HG03135 (cell line): ENCODE measurements around the gene SLC25A34.

ENCODE experiments used
- ATAC-seq: cut with Tn5 transposase; IDR thresholded peaks from one replicate; pipeline ENCODE4 v1.9.1; 2021; ENCODE audit warnings: mild to moderate bottlenecking, moderate library complexity; ENCODE audit not compliant: unreplicated experiment

Gene SLC25A34

DNA sequence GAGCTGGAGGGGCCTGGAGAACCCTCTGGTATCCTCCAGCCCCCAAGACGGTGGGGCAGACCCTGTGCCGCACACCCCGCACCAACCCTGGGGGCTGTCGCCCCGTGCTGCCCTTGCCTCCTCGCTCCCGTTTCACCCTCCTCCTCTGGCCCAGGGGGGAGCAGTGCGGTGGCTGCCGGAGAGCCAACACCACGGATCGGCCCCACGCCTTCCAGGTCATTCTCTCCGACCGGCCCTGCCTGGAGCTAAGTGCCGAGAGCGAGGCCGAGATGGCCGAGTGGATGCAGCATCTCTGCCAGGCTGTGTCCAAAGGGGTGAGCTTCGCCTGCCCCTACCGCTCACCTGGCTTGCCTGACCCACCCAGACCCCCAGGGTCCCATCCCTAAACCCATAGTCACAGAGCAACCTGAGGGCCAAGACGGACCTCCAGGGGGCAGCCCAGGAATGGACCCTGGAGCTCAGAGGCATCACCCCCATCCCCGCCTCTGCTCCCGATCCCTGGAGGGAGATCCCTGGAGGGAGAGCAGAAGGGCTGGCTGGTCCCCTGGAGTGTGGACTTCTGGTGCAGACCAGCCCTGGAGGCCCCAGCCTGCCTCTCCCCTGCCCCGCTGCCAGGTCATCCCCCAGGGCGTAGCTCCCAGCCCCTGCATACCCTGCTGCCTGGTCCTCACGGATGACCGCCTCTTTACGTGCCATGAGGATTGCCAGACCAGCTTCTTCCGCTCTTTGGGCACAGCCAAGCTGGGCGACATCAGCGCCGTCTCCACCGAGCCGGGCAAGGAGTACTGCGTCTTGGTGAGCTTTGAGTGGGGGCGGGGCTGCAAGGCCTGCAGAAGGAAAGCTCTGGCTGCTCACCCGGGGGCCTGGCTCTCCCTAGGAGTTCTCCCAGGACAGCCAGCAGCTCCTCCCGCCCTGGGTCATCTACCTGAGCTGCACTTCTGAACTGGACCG is 4.0 kb upstream of the SLC25A34 start:
- ATAC-seq = no peak

DNA sequence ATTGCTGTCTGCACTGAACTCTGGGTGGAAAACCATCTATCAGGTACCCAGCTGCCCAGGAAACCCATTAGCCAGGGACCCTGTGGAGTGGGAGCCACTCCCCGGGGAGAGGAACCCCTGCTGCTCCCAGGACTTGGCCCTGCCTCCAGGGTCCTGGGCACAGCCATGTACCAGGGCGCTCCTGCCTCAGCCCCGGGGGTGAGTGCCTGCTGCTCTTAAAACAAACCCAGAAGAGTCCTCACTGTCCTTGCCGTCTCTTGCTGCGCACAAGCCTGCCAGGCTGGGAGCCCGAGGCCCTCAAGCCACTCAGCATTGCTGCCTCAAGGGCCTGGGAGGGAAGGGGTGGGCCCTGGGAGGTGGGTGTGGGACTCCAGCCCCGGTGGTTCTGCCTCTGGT is 3.4 kb upstream of the SLC25A34 start:
- ATAC-seq = no peak

DNA sequence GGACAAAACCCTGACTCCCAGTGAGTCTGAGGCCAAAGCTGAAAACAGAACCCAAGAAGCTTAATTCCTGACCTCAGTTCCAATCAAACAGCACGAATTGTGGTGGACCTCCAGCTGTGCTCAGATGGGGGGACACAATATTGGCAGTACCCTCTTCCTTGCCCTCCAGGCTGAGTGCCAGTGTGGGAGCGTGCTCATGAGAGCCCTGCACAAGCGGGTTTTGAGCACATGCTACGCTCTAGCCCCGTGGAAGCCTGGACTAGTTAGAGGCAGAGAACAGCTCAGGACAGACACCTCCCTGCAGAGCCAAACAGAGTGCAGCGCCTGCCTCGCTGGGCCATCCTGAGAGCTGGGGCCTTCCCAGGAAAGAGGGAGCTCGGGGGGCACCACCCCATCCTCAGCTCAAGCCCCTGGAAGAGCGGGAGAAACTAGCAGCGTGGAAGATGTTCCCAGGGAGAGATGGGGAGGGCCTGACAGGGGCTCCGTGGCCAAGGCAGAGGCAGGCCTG is 2.8 kb upstream of the SLC25A34 start:
- no peak for ATAC-seq

GRCh38 chr1:15733726-15734226 is 2.3 kb upstream of the SLC25A34 start:
- ATAC-seq = no peak

GRCh38 chr1:15734296-15734695 is 1.8 kb upstream of the SLC25A34 start:
- no peak for ATAC-seq

DNA sequence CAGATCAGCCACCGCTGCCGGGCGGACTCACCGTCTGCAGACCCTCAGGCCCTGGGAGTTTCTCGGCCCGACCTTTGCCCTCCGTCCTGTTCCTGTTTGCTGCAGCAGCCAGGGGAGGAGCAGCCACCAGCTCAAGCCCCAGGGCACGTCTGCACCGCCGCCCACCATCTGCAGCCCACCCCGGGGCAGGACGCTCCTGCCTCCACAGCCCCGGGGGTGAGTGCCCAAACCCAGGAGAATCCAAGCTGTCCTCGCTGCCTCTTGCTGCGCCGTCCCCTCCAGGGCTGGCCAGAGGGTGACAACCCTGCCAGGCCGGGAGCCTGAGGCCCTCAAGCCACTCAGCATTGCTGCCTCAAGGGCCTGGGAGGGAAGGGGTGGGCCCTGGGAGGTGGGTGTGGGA is 1.2 kb upstream of the SLC25A34 start:
- no peak for ATAC-seq

GRCh38 chr1:15735304-15736037 is 587 bp upstream of the SLC25A34 start:
- ATAC-seq = no peak

- no peak for ATAC-seq
These were observed 819 bp downstream of the SLC25A34 start for GRCh38 chr1:15736892-15737261.

- ATAC-seq = no peak
These were observed 1.6 kb downstream of the SLC25A34 start for GRCh38 chr1:15737324-15738319.

DNA sequence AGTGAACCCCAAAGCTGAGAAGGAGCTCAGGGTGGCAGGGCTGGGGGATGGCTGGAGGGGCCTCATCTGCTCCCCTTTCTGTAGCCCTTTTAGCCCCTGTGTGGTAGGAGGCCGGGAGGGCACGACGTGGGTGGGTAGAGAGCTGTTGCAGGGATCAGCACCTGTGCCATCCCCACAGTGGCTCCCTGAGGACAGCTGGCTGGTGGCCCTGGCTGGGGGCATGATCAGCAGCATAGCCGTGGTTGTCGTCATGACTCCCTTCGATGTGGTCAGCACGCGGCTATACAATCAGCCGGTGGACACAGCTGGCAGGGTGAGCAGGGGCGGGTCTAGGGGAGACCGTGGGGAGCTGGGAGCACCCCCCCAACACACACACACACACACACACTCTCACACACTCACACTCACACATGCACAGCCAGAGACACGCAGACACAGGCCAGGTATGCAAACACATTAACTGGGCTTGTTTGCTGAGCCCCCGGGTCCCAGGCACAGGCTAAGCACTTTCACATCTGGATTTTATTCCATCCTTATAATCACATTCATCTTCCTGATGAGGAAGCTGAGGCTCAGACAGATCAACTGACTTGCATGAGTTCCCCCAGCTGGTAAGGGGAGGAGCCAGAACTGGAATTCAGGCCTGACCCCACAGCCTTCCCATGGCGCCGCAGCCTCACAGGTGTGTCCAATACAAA is 2.5 kb downstream of the SLC25A34 start:
- ATAC-seq = no peak

DNA sequence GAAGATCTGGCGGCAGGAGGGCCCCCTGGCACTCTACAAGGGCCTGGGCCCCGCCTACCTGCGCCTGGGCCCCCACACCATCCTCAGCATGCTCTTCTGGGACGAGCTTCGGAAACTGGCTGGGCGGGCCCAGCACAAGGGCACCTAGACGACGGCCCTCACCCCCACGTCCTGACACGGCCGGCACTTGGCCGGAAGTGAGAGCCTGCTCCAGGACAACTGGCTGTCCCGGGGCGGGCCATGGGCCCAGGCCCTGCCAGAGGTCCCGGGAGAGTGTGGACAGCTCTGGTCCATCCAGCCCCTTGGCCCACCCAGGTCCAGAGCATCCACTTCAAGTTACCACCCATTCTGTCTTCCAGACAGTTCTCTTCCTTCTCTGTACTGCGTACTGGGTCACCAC is 3.2 kb downstream of the SLC25A34 start:
- ATAC-seq = no peak

DNA sequence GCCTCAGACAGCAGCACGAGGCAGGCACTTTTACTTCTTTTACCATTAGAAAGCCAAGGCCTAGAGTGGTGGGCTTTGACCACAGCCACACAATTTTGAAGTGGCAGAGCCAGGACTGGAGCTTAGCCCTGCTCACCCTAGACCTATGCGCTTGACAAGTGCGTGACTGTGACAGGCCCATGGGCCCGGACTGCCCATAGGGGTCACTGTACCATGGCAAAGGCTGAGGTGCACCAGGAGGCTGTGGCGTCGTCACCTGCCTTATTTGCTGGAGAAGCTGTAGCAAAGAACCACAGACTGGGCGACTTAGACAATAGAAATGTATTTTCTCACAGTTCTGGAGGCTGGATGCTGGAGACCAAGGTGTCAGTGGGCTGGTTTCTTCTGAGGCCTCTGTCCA is 3.7 kb downstream of the SLC25A34 start:
- ATAC-seq = no peak

DNA sequence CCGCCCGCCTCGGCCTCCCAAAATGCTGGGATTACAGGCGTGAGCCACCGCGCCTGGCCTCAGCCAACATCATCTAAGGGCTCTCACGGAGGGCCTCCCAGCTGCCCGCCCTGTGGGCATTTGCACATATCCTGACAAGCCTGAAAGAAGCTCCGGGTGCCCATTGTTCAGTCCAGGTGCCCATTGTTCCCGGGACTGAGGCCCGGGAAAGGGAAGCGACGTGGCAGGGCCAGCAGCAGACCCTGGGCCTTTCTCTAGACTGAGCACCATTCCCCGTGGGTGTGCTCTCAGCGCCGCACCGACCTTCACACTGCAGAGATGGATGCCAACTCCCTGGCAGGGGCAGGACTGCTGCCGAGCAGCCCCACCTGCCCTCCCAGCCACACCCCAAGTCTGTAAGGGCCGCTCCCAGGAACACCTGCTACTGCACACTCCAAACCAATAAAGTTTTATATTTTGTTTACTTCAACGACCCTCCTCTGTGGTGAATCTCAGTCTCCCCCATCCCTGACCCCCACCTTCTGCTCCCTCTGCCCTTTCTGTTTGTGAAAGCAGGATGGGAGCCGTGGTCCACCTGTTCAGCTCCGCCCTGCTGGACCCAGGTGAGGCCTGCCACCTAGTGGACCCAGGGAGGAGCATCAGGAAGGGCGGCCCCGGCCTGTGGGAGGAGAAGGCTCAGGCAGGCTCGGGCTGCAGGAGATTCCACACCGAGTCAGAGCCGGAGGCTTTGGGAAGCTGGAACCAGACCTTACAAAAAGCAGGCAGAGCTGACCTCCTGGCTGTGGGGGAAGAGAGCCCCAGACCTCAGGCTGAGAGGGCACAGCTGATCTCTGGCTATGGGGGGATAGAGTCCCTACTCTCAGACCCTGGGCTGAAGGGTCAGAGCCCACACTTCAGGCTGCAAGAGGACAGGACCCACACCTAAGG is 5.1 kb downstream of the SLC25A34 start:
- no peak for ATAC-seq

DNA sequence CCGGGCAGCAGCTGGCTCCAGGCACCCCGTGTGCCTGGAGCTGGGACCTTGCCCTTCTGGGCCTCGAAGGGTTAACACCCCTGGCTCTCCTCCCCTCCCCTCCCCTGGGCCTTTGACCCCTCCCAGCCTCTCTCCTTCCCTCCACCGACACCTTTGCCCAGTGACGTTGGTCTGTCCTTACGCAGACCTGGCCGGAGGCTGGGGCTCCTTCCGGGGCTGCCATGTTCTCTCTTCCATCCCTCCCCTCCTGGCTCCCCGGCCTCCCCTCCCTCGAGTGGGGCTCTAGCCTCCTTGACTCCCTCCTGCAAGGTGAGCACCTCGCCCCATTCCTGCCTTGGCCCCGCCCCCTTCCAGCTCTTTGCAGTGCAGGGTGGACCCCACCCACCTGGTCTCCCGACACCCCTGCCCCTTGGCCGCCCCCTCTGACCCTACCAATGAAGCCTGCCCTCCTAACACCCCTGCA is 6.3 kb downstream of the SLC25A34 start, which contains the start of gene TMEM82:
Gene TMEM82, plus strand, starts transcription at position 161 of the 463 bp plus-strand sequence. Its CDS starts 61 bp downstream, at position 222.
- no peak for ATAC-seq

DNA sequence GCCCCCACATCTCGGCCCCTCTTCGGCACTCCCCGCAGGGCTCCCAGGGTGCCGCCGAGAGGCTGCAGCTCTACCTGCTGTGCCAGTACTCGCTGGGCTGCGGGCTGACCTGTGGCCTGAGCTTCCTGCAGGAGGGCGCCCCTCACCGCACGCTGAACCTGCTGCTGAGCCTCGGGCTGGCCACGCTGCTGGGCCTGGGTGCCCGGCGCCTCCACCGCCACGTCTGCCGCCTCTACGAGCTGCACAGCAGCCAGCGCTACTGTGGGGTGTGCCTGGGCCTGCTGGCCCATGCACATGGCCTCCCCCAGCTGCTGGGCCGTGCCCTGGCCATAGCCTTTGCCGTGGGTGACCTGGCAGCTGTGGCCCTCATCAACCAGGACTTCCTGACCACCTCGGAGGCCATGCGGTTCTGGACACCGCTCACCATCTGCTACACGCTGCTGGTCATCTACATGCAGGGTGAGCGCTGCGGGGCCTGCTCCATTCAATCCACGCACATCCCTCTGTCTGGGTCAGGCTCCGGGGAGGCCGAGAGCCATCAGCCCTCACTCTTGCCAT is 8.1 kb downstream of the SLC25A34 start:
- no peak for ATAC-seq

DNA sequence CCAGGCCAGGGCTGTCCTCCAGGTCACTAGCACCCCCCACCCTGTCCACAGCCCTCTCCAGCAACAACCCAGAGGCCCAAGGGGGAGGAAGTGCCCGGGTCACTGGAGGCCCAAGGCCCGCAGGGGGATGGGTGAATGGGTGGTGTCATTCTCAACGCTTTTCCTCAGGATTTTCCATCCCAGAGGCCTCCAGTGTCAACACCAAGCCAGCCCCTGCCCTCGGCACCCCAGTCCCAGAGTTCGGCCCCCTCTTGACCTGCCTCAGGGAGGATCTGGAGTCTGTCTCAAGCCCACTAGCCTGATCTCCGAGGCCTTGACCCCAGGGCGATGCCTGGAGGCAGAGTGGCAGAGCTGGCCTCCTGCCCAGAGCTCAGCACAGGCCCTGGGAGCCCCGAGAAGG is 11.3 kb downstream of the SLC25A34 start:
- ATAC-seq = no peak

GRCh38 chr1:15748264-15748663 is 12.2 kb downstream of the SLC25A34 start:
- ATAC-seq = no peak

- no peak for ATAC-seq
These were observed 12.8 kb downstream of the SLC25A34 start for GRCh38 chr1:15748690-15749398.
